Subcutaneous adipose tissue (tissue), 4 donors: Measurements from ENCODE around the gene PDE8B. TPM values are rescaled to one million over a fixed set of nuclear protein-coding genes. Genes with fewer than 3 reads are reported as not detected.

Experiments
- CTCF ChIP-seq: fragments of 450-650 bp; IDR thresholded peaks from one replicate; pipeline ENCODE4 v1.5.1; 2016; ENCODE audit warnings: low read depth, mild to moderate bottlenecking, control low read depth, antibody characterized with exemption, moderate library complexity
- total RNA-seq, 4 donors: library from RNA; depleted of rRNA; stranded (reverse); fragments of >200 nt; gene quantifications; one replicate each; pipeline ENCODE4 v1.1.0, GENCODE V29; 2016

Gene PDE8B
- total RNA-seq, 4 donors from 2014 or later, result 17.2 to 106 (median 61.0) TPM

- TF ChIP-seq CTCF, result no peak
Measured at GRCh38 chr5:77312413-77312812, 101.9 kb downstream of the PDE8B start.

GRCh38 chr5:77316871-77317661 is 106.6 kb downstream of the PDE8B start:
- TF ChIP-seq CTCF, result no peak

- no peak for TF ChIP-seq CTCF
Measured at GRCh38 chr5:77318060-77318459, 107.6 kb downstream of the PDE8B start.

- no peak for TF ChIP-seq CTCF
Measured at GRCh38 chr5:77319117-77319804, 108.8 kb downstream of the PDE8B start.

GRCh38 chr5:77321793-77322394 is 111.4 kb downstream of the PDE8B start:
- TF ChIP-seq CTCF, result no peak

GRCh38 chr5:77322406-77322805 is 111.9 kb downstream of the PDE8B start:
- TF ChIP-seq CTCF, result no peak

GRCh38 chr5:77325921-77326541 is 115.6 kb downstream of the PDE8B start:
- no peak for TF ChIP-seq CTCF
